CD4-positive, alpha-beta T cell treated with Interleukin-1 beta for 1 hour (primary cell): Measurements from ENCODE around the gene SNTG2.
"Not testable (repeated sequence)": the region's sequence is repeated elsewhere in the genome, so short reads cannot be mapped to it uniquely, and the experiment has no call there.

ENCODE experiments used
- DNase-seq, 2 donors: peaks; one replicate each; pipeline ENCODE4 v3.0.0-alpha.2; 2020 to 2022

The SNTG2 gene

DNA sequence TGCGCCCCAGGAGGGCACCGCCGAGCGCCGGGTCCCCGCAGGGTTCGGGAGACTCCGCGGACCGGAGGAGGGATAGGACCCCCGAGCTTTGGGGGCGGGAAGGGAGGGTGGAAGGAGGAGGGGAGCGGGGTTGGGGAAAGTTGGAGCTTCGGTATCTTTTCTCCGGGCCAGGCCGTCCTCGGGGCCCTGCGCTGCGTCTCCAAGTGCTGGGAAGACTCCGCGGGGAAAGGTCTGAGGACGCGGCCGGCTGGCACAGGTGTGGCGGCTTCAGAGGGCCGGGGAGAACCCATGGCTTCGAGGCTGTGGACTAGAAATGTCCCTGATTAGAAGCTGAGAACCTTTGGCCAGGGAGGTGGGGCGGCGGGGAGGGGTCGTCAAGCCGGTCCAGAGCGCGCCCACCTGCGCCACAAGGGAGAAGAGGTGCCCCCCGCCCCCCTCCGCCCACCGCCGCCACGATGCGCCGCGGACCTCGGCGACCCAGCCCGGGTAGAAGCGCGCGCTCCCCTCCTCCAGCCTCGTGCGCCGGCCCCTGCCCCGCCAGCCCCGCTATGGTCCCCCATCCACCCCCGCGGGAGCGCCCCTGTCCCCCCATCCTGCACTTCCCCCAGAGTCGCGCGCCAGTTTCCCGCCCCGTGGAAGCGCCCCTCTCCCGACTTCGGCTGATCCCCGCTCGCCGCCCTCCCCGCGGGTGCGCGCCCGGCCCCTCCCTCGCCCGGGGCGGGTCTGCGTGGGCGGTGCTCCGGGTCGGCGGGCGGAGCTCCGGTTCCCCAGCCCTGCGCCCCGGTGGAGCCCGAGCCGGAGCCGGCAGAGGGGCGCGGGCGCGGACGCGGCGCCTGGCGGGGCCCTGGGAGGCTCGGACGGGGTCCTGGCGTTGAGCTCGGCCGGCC lies at the start of gene SNTG2:
TSS of gene SNTG2 (plus strand) at position 770 of the 887 bp plus-strand sequence. CDS start 148 bp downstream, outside the sequence.
- peak; percentile 42 to 45 for DNase-seq

DNA sequence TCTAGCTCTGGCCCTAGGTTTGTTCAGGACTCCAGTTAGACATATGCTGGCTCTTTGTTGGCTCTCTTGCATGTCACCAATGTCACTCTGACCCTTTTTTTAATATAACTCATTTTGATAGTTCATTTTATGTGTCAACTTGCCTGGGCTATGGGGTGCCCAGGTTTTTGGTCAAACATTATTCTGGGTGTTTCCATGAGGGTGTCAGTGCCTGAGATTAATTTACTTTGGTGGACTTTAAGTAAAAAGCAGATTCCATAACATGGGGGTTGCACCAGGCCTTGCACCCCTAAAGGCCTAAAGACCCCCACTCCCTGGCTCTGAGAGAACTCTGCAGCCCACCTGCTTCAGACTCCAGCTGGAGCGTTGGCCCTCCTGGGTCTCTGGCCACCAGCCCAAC lies 48.1 kb upstream of the SNTG2 start:
- no peak for DNase-seq

GRCh38 chr2:903223-903900 lies 47.3 kb upstream of the SNTG2 start:
- no peak for DNase-seq

GRCh38 chr2:904246-905024 lies 46.2 kb upstream of the SNTG2 start:
- no peak for DNase-seq

GRCh38 chr2:905091-905832 lies 45.4 kb upstream of the SNTG2 start:
- no peak for DNase-seq

DNA sequence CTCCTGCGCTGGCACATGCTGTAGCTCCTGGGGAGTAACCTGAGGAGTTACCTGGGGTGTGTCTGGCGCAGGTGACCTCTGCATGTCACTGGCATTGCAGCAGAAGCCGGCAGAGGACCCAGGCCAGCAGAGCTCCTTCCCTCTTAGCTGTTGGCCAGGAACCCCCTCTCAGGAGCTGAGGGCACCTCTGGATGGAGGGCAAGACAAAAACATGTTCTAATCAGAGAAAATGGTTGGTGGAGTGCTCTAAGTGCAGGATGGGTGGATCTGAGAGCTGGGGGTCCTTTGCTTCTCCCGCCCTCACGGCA lies 44.9 kb upstream of the SNTG2 start:
- DNase-seq: no peak

DNA sequence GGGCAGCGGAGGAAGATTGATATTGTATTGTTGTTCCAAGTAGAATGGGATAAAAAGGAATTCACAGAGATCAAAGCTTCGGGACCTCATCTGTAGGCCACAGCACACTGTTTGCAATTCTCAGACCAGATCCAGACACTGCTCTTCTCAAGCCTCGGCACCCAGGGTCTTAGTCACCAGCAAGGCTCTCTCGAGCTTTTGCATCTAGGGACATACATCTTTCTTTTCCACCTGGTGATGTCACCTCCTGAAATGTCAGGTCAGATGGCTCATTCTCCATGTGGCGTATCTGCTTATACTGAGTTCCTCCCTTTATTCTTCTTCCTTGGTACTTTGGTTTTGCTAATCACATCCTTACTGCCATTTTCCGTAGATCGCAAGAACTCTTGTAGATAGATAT lies 42.9 kb upstream of the SNTG2 start:
- no peak for DNase-seq

- no peak for DNase-seq
Measured at GRCh38 chr2:908568-908967, 42.1 kb upstream of the SNTG2 start.

DNA sequence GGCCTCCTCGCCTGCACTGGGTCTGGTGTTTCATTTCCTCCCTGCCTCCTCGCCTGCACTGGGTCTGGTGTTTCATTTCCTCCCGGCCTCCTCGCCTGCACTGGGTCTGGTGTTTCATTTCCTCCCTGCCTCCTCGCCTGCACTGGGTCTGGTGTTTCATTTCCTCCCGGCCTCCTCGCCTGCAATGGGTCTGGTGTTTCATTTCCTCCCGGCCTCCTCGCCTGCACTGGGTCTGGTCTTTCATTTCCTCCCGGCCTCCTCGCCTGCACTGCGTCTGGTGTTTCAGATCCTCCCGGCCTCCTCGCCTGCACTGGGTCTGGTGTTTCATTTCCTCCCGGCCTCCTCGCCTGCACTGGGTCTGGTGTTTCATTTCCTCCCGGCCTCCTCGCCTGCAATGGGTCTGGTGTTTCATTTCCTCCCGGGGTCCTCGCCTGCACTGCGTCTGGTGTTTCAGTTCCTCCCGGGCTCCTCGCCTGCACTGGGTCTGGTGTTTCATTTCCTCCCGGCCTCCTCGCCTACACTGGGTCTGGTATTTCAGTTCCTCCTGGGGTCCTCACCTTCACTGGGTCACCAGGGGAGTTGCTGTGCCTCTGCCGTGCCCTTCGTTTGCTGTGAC lies 40.8 kb upstream of the SNTG2 start:
- DNase-seq: not testable (repeated sequence)

- DNase-seq: no peak
Measured at GRCh38 chr2:910698-911097, 40.0 kb upstream of the SNTG2 start.

DNA sequence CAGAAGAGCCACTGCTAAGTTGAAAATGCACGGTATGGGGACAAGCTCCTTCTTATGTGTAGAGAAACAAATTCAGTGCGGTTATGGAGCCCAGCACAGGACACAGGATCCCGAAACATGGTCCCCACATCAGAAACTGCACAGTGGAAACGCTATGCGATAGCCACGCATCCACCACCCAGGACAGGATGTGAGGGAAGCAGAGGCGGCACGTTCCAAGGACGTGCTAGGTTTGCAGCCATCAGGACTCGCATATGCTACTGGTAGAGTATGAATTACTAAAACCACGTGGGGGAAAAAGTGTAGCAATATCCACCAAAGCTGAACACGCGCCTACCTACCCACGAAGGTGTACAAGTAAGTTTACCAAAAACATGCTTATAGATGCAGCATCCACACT lies 34.7 kb upstream of the SNTG2 start:
- no peak for DNase-seq

DNA sequence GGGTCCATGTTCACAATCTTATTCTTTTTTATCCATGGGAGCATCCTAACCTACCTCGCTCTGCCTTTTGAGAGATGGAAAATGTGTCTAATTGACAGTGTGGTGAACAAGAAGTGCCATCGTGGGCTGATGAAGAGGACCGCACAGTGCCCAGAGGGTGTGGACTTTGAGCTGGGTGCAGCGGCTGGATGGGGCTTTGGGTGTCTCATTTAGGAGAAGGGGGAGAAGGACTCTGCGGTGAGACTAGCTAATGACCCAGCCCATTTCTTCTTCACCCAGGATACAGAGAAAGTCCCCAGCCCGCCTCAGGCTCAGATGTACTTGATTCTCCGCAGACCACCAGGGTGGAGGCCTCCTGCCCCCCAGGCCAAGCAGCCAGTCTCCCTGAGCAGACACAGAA lies 33.7 kb upstream of the SNTG2 start:
- DNase-seq: no peak

DNA sequence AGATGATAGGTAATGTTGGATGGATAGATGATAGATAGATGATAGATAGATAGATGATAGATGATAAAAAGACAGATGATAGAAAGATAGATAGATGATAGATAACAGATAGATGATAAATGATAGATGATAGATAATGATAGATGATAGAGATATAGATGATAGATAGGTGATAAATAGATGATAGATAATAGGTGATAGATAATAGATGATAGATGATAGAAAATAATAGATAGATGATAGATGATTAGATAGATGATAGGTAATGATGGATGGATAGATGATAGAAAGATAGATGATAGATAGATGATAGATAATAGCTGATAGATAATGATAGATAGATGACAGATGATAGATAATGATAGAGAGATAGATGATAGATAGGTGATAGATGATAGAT lies 31.0 kb upstream of the SNTG2 start:
- no peak for DNase-seq

DNA sequence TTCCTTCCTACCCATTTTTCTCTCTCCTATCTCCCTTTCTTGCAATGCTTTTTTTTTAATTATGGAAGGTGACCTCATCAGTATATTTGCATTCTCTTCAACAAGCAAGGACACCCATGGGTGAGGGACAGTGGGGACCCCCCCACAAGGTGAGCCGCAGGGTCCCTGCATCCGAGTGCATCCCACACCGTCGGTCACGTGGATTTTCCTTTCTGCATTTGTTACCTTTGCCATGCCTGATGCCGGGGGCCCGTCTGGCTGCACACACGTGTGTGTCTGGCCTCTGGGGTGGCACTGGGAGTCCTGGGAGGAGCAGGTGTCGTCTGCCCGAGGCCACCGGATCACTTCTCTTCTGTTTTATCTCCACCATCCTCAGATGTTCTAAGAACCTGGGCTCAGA lies 30.1 kb upstream of the SNTG2 start:
- DNase-seq: no peak

DNA sequence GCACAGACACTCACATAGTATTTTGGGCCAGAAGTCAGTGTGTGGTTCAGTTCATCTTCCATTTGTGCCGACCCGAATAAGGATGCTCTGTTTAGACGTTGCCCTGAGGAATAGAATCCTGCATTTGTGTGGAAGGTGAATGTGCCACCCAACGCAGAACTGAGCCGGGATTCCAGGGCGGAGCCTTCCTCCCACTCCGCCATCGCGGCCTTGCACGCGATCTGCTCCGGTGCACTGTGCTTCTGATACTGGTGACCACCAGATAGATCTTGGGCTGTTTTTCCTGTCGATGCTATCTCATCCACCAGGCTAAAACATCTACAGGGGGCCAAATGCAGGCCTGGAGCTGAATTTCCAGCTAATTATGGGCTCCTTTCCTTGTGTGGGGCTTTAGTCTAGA lies 29.6 kb upstream of the SNTG2 start:
- no peak for DNase-seq

GRCh38 chr2:922185-922584 lies 28.5 kb upstream of the SNTG2 start:
- DNase-seq: no peak

GRCh38 chr2:923832-924601 lies 26.6 kb upstream of the SNTG2 start:
- DNase-seq: no peak

- DNase-seq: no peak
Measured at GRCh38 chr2:924701-925100, 25.9 kb upstream of the SNTG2 start.

DNA sequence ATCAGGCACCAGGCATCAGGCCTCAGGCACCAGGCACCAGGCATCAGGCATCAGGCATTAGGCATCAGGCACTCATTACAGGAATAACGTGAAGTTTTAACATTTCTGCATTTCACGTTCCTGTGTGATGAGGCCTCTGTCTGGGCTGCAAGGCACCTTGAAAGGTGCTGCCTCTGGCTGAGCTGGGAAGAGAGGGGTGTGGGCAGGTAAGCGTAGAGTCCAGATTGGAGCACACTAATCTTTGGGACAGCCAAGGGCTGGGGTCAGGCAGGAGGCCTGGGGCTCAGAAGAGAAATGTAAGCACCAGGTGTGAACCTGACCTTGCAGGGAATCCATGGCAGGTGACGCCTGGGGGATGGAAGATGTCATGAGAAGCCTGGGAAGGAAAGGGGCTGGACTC lies 25.3 kb upstream of the SNTG2 start:
- DNase-seq: no peak

GRCh38 chr2:925711-926110 lies 24.9 kb upstream of the SNTG2 start:
- no peak for DNase-seq

- no peak for DNase-seq
Measured at GRCh38 chr2:926259-926793, 24.3 kb upstream of the SNTG2 start.

DNA sequence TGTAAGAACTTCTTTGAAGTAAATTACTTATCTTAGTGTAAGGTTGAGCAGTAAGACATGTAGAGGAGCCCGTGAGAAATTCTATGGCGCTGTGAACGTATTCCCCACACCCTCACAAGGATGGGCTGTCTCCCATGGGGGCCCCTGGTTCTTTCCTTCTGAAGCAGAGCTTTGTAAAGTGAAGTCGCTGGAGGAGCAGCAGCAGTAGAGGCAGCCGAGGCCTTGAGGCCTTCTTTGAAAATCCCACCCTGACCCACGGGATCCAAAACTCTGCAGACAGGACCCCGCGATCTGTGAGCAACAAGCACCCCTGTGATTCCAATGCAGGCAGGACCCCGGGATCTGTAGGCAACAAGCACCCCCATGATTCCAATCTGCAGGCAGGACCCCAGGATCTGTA lies 23.8 kb upstream of the SNTG2 start:
- no peak for DNase-seq
